Lung (tissue), 12 donors: ENCODE measurements around the gene SEMA4F. TPM values are rescaled to one million over a fixed set of nuclear protein-coding genes. Genes with fewer than 3 reads are reported as not detected.

Experiments
- ATAC-seq: fragments of 200-7000 bp; cut with Tn5 transposase; one replicate; pipeline ENCODE4 v1.9.1; 2020; ENCODE audit warnings: moderate number of reproducible peaks; ENCODE audit not compliant: insufficient read depth, low FRiP score
- DNase-seq, 3 donors: peaks; one replicate each; pipeline ENCODE4 v3.0.0-alpha.2; 2013 to 2017
- H3K27ac ChIP-seq, 2 donors: one replicate each; pipeline ENCODE4 v1.5.1; 2013; ENCODE audit warnings: mild to moderate bottlenecking in 2 of 2, moderate library complexity in 2 of 2, control low read depth in 1 of 2, inconsistent platforms in 1 of 2, low read depth in 1 of 2, low read length in 1 of 2
- H3K27me3 ChIP-seq, 3 donors: one replicate each; pipeline ENCODE4 v1.5.1; 2013; ENCODE audit warnings: low read length in 2 of 3; ENCODE audit not compliant: control insufficient read depth in 3 of 3, insufficient read depth in 3 of 3
- H3K36me3 ChIP-seq, 4 donors: one replicate each; pipeline ENCODE4 v1.5.1; 2013; ENCODE audit warnings: low read length in 4 of 4, mild to moderate bottlenecking in 1 of 4, moderate library complexity in 1 of 4; ENCODE audit not compliant: control insufficient read depth in 4 of 4, insufficient read depth in 4 of 4
- H3K4me1 ChIP-seq, 5 donors: one replicate each; pipeline ENCODE4 v1.5.1; 2013; ENCODE audit warnings: low read length in 5 of 5, mild to moderate bottlenecking in 2 of 5, moderate library complexity in 1 of 5; ENCODE audit not compliant: control insufficient read depth in 5 of 5, insufficient read depth in 5 of 5
- H3K4me3 ChIP-seq: one replicate; pipeline ENCODE4 v1.5.1; 2013; ENCODE audit warnings: mild to moderate bottlenecking, control low read depth, moderate library complexity
- H3K9ac ChIP-seq, 2 donors: one replicate each; pipeline ENCODE4 v1.5.1; 2013; ENCODE audit warnings: low read length in 2 of 2, control low read depth in 1 of 2; ENCODE audit not compliant: insufficient read depth in 1 of 2
- H3K9me3 ChIP-seq, 4 donors: one replicate each; pipeline ENCODE4 v1.5.1; 2013; ENCODE audit warnings: low read length in 3 of 4, mild to moderate bottlenecking in 1 of 4, moderate library complexity in 1 of 4; ENCODE audit not compliant: control insufficient read depth in 4 of 4, insufficient read depth in 3 of 4
- CTCF ChIP-seq: IDR thresholded peaks from 2 replicates; pipeline ENCODE4 v1.5.1; 2012; ENCODE audit warnings: mild to moderate bottlenecking; ENCODE audit errors: control extremely low read depth, extremely low read depth
- WGBS, 2 donors: extraction: QIAGEN DNeasy Blood & Tissue Kit; methylation state at CpG; one replicate each; pipeline ENCODE4 v1.1.7; 2013; 5-methylcytosine and 5-hydroxymethylcytosine counted together
- polyA plus RNA-seq, 2 donors: library from polyadenylated mRNA; stranded (reverse); fragments of 200-250 nt; gene quantifications; one replicate each; pipeline ENCODE4 v1.2.1, GENCODE V29; 2013
- total RNA-seq, 2 donors: library from RNA; depleted of rRNA in 1 of 2; stranded (reverse); fragments of >200 nt in 1 of 2; gene quantifications; one replicate each; pipeline ENCODE4 v1.2.1, GENCODE V29; 2014 to 2021
- donor health status: control.
- donor health status: control.
- donor health status: Bipolar disorder and iron deficiency.
- donor health status: healthy.
- donor health status: DM: yes; HTN: yes; CAD: no.

Gene SEMA4F
- total and polyA plus RNA-seq, 4 donors, result 3.0 to 9.6 (median 4.2) TPM

DNA sequence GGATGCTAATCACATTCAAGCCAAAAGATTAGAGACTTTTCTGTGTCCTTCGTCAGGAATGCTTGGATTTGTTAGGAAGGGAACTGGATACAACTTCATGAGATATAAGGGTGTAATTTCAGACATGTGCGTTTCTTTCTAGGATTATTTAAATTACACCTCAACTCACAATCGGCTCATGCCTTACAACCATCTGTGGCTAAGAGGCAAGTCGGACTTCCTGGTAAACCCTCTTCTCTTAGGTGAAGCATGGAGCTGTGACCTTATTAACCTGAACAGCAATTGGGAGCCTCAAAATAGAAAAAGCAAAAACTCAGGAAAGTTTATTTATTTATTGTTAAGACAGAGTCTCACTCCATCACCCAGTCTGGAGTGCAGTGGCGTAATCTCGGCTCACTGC lies 61.8 kb downstream of the SEMA4F start:
- Histone ChIP-seq H3K9ac (no peak overlapping the region), H3K4me1 (no peaks in the 10 kb centered on the region), H3K9me3 (no peaks in the 10 kb centered on the region), H3K27ac (no peak overlapping the region), H3K4me3 (no peak overlapping the region), H3K36me3 (no peaks in the 10 kb centered on the region), H3K27me3 (peaks cover 0 to 48% (median 26%) of the 10 kb centered on the region in 3 donors)
- DNase-seq (no peak), ATAC-seq (no peak)
- no peak for TF ChIP-seq CTCF
- 48 to 55% methylated on average over 6 of the region's 6 CpGs for WGBS, 2 donors

- Histone ChIP-seq H3K9me3 (no peaks in the 10 kb centered on the region), H3K4me1 (no peaks in the 10 kb centered on the region), H3K27me3 (peaks cover 0 to 53% (median 23%) of the 10 kb centered on the region in 3 donors), H3K36me3 (no peaks in the 10 kb centered on the region), H3K4me3 (no peak overlapping the region), H3K9ac (no peak overlapping the region), H3K27ac (no peak overlapping the region)
- ATAC-seq (no peak), DNase-seq (no peak)
- TF ChIP-seq CTCF, result no peak
- 81 to 87% methylated on average over 2 of the region's 2 CpGs for WGBS, 2 donors
Measured at GRCh38 chr2:74719066-74719465, 65.0 kb downstream of the SEMA4F start.

GRCh38 chr2:74721316-74721715 lies 67.3 kb downstream of the SEMA4F start:
- Histone ChIP-seq H3K9ac (no peak overlapping the region), H3K27ac (no peak overlapping the region), H3K27me3 (peaks cover 0 to 40% (median 17%) of the 10 kb centered on the region in 3 donors), H3K9me3 (no peaks in the 10 kb centered on the region), H3K4me1 (no peaks in the 10 kb centered on the region), H3K36me3 (no peaks in the 10 kb centered on the region), H3K4me3 (no peak overlapping the region)
- no peak for ATAC-seq
- no peak for DNase-seq
- no peak for TF ChIP-seq CTCF

DNA sequence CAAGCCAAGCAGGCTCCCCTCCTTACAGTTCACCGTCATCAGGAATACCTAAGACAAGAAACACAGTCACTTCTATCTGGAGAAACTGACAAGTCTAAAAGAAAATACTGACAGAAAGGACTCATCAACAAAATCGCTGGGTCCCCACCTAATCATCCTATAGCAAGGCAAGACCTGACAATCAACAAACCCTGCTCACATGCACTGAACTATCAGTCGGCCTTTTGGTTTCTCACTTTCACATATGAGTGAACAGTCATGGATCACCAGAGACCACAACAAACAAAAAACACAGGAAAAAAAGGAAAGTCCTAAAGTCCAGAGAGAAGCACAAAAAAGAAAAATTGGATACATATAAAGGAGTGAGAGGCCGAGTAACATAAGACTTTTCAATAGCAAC lies 70.4 kb downstream of the SEMA4F start:
- WGBS, 2 donors, result 91 to 93% methylated on average over 4 of the region's 4 CpGs
- Histone ChIP-seq H3K4me1 (no peaks in the 10 kb centered on the region), H3K27ac (no peak overlapping the region), H3K9ac (no peak overlapping the region), H3K27me3 (peaks cover 0 to 17% (median 0%) of the 10 kb centered on the region in 3 donors), H3K9me3 (no peaks in the 10 kb centered on the region), H3K36me3 (no peaks in the 10 kb centered on the region), H3K4me3 (no peak overlapping the region)
- no peak for DNase-seq
- TF ChIP-seq CTCF, result no peak
- no peak for ATAC-seq
